Astrocyte of the spinal cord (primary cell): ENCODE measurements around the gene SPON1.
"Not testable (repeated sequence)": the region's sequence is repeated elsewhere in the genome, so short reads cannot be mapped to it uniquely, and the experiment has no call there.

Experiments used
- DNase-seq: peaks from one replicate; pipeline ENCODE4 v3.0.0; 2011; ENCODE audit warnings: low read depth, low spot score
- H3K4me3 ChIP-seq: 2 replicates; pipeline ENCODE4 v1.5.1; 2011; ENCODE audit warnings: low read depth, mild to moderate bottlenecking, low read length, moderate library complexity
- in situ Hi-C: cut with HindIII; loops from 2 replicates; pipeline ENCODE4 v1.10.0; 2017; ENCODE audit warnings: low sequenced_read_pairs
- TF ChIP-seq, protein P1 (sequence below): IDR thresholded peaks from 2 replicates; pipeline ENCODE4 v1.5.1; 2012; ENCODE audit warnings: low read depth, mild to moderate bottlenecking, low read length, inconsistent platforms

The SPON1 gene

DNA sequence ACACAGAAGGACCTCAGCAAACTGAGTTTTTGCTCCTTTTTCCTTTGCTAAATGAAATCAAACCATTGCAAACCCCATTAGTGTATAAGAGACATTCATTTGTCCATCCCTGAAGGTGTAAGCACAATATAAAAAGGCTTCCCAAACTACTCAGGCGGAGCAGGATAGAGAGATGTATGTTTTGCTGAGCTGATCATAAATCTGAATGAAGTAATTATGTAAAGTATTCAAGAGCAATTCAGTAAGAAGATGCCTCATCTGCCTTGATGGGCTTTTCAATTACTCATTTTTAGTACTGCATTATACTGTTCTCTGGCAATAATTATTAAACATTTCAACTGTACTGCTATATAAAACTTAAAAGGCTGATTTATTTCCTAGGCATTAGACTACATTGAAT is 65.0 kb downstream of the SPON1 start:
- DNase-seq, result no peak
- TF ChIP-seq, protein P1, sequence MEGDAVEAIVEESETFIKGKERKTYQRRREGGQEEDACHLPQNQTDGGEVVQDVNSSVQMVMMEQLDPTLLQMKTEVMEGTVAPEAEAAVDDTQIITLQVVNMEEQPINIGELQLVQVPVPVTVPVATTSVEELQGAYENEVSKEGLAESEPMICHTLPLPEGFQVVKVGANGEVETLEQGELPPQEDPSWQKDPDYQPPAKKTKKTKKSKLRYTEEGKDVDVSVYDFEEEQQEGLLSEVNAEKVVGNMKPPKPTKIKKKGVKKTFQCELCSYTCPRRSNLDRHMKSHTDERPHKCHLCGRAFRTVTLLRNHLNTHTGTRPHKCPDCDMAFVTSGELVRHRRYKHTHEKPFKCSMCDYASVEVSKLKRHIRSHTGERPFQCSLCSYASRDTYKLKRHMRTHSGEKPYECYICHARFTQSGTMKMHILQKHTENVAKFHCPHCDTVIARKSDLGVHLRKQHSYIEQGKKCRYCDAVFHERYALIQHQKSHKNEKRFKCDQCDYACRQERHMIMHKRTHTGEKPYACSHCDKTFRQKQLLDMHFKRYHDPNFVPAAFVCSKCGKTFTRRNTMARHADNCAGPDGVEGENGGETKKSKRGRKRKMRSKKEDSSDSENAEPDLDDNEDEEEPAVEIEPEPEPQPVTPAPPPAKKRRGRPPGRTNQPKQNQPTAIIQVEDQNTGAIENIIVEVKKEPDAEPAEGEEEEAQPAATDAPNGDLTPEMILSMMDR, result no peak
- in situ Hi-C loops, result no loop called here

DNA sequence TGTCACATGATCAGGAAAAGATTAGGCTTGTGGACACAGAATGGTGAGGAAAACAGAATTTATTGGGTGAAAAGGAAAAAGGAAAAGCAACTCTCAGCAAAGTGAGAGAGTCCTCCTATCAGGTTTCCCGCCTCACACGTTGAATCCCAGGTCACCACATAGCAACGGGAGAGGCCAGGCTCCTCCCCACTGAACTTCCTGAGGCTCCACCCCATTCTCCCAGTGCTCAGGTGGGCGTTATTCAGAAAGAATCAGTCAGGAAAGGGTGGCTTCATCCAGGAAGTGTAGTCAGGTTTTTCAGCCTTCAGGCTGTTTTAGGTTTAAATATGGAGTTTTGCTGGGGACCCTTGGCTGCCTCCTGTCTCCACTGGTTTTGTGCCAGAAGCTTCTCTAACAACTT is 66.9 kb downstream of the SPON1 start:
- no peak for DNase-seq
- TF ChIP-seq, protein P1, result no peak
- in situ Hi-C loops, result no loop called here
- no peak overlapping the region for H3K4me3 ChIP-seq

More for the DNA sequence above, 65.0 kb downstream of the SPON1 start:
- no peak overlapping the region for H3K4me3 ChIP-seq

GRCh38 chr11:14029971-14030920 is 67.7 kb downstream of the SPON1 start:
- TF ChIP-seq, protein P1, result no peak
- DNase-seq, result no peak
- H3K4me3 ChIP-seq, result no peak overlapping the region
- in situ Hi-C loops, result no loop called here

GRCh38 chr11:14035526-14035925 is 73.0 kb downstream of the SPON1 start:
- in situ Hi-C loops, DNase-seq, H3K4me3 ChIP-seq: not testable (repeated sequence)

- no peak for DNase-seq
- H3K4me3 ChIP-seq, result no peak overlapping the region
- TF ChIP-seq, protein P1, result no peak
- in situ Hi-C loops, result no loop called here
These were observed 73.9 kb downstream of the SPON1 start for GRCh38 chr11:14036469-14036868.

- in situ Hi-C loops, result no loop called here
- TF ChIP-seq, protein P1, result peak; percentile 17
- DNase-seq, result no peak
- H3K4me3 ChIP-seq, result no peak overlapping the region
These were observed 78.5 kb downstream of the SPON1 start for GRCh38 chr11:14041040-14041439.

GRCh38 chr11:14041565-14041964 is 79.0 kb downstream of the SPON1 start:
- no peak overlapping the region for H3K4me3 ChIP-seq
- no peak for DNase-seq
- in situ Hi-C loops, result no loop called here
- TF ChIP-seq, protein P1, result no peak
